Hepatocyte (in vitro differentiated cells): Measurements from ENCODE around the gene ADAMTS7.

Experiments used
- EZH2 ChIP-seq: fragments of 200-600 bp; sonication (generic); IDR thresholded peaks from 2 replicates; pipeline ENCODE4 v1.6.1; 2016; ENCODE audit warnings: antibody characterized with exemption, mild to moderate bottlenecking, borderline replicate concordance
- EZH2phosphoT487 ChIP-seq: fragments of 200-600 bp; sonication (generic); IDR thresholded peaks from one replicate; pipeline ENCODE4 v1.6.1; 2018; ENCODE audit warnings: antibody characterized with exemption, mild to moderate bottlenecking, low read depth, moderate library complexity; ENCODE audit not compliant: unreplicated experiment, severe bottlenecking
- TF ChIP-seq, protein P1 (sequence below): fragments of 200-600 bp; sonication (generic); IDR thresholded peaks from 2 replicates; pipeline ENCODE4 v1.5.1; 2016; ENCODE audit warnings: antibody characterized with exemption, mild to moderate bottlenecking; ENCODE audit not compliant: poor library complexity

DNA sequence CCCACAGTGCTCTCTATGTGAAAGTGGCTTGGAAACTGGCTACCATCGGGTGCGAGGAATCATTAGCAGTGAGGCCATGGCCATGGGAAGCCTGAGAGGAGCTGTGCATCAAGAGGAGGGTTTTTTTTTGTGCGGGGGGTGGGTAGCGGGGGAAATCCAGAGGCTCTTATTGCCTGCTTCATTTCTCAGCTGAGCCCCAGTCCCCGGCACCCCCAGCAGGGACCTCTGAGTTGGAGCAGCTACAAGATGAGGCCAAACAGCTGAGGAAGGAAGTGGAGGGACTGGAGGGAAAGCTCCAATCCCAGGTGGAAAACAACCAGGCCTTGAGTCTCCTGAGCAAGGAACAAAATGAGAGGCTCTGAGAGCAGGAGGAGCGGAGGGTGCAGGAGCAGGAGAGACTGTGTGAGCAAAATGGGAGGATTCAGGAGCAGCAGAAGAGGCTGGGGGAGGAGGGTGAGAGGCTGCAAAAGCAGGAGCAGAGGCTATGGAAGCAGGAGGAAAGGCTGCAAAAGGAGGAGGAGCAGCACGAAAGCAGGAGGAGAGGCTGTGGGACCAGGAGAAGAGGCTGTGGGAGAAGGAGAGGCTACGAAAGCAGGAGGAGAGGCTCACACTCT lies 76.7 kb downstream of the ADAMTS7 start:
- TF ChIP-seq EZH2phosphoT487 (no peak), EZH2 (no peak)
- TF ChIP-seq, protein P1, sequence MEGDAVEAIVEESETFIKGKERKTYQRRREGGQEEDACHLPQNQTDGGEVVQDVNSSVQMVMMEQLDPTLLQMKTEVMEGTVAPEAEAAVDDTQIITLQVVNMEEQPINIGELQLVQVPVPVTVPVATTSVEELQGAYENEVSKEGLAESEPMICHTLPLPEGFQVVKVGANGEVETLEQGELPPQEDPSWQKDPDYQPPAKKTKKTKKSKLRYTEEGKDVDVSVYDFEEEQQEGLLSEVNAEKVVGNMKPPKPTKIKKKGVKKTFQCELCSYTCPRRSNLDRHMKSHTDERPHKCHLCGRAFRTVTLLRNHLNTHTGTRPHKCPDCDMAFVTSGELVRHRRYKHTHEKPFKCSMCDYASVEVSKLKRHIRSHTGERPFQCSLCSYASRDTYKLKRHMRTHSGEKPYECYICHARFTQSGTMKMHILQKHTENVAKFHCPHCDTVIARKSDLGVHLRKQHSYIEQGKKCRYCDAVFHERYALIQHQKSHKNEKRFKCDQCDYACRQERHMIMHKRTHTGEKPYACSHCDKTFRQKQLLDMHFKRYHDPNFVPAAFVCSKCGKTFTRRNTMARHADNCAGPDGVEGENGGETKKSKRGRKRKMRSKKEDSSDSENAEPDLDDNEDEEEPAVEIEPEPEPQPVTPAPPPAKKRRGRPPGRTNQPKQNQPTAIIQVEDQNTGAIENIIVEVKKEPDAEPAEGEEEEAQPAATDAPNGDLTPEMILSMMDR, result no peak
